DMS53 treated with DMSO at 0.1 percent for 48 hours (cell line): ENCODE results near the gene TAL1.

Experiments used
- DNase-seq: peaks from one replicate; lab custom pipeline; 2025; ENCODE audit not compliant: unreplicated experiment; lab: John Stamatoyannopoulos, UW

The TAL1 gene

DNA sequence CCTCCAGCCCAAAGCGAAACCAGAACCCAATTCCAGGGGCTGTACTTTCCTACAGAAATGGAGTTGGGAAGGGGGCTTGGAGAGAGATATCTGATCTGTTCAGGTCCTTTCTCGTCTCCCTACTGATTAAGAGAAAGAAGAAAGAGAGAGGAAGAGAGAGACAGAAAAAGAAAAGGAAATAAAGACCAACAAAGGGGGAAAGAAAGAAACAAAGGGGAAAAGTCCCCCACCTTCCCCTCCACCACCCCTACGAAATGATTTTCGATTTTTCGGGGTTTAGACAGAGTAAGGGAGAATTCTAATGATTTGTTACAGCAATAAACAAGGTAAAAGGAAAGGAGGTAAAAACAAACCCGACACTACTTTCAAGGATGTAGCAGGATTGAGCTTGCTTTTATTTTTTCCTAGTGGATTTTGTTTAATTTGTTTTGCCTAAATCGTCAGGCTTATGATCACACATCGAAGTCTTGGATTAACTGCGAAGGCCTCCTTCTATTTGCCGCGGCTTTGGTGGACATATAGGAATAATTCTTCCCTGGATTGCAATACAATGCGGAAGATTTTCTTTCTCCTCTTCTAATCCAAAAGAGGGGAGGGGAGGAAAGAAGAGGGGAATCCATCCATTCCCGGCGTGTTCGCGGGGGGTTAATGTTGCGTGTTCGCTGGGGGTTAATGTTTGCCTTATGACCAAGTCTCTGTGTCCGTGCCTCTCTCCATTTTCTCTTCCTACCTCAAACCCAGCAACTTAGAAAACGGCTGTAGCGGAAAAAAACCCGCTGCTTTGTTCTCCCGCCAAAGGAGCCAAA, 1.9 kb downstream of the TAL1 start:
- DNase-seq = no peak

GRCh38 chr1:47229031-47229885, 2.8 kb downstream of the TAL1 start:
- DNase-seq = no peak

DNA sequence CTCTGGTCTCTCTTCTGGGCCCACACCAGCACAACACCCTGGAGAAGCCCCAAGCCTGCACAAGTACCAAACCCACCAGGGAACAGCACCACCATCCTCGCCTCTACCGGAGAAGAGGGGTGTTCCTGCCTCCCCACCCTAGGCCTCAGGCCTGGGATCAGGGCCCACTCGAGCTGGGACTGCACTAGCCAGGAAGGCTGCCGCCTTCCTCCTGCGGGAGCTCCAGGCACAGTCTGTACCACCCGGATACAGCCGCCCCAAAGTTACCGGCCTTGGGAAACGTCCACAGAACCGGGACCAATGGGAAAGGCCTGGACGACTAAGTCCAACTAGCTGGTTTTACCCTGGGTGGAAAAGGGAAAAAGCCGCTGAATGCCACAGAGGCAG, 3.4 kb downstream of the TAL1 start:
- no peak for DNase-seq

DNA sequence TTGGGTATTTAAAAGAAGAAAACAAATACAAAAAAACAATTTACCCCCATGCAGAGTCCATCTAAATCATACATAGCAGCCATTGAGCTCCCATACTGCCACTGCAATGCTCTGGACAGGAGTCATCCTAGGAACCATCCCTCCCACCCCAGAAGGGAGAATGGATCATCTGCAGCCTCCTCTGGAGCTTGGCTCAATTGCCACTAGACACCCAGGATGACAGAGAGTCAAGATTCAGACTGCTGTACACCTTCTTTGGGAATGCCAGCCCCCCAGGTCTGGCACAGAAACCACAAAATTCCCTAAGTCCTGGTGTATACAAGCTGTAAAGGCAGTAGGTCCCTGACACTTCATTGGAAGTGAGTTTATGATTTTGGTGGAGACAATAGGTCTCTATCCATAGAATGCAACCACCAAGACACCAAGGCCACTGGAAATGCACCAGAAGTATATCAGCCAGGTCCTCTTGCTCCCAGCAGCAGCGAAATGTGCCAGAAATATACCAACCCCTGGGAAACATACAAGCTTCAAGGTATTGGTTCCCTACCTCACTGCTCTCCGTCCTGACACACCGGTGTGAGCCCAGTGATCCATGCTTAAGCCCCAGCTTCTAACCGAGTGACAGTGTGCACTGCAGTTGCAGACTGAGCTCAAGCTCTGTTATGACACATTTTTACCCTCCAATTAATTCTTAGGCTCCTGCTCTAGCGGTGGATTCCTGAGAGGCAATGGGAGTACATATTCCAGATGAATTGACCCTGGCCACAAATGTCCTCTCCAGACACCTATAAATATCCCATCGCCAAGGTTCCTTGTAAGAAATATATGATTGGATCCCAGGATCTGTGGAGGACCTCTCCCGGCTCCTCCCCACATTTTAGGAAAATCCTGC, 4.4 kb downstream of the TAL1 start:
- DNase-seq = no peak

DNA sequence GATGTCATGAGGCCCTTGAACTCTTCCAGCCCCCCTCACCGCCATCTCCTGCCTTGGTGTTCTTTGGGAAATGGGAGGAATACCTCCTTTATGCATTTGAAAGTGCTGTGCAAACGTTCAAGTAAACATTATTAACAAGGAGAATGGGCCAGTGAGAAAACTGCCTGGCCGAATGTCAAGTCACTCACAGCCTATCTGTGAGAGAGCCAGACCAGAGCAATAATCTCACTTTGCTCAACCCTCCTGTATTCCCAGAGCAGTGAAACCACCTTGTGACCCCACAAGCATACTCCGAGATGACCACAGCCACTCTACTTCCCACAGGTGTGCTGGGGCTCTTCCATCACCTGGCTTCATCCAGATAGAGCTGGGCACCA, 5.2 kb downstream of the TAL1 start:
- DNase-seq = no peak

- no peak for DNase-seq
Observed at GRCh38 chr1:47226121-47226838, 5.7 kb downstream of the TAL1 start.

- DNase-seq = no peak
Observed at GRCh38 chr1:47225430-47226100, 6.5 kb downstream of the TAL1 start.

- no peak for DNase-seq
Observed at GRCh38 chr1:47224676-47225399, 7.2 kb downstream of the TAL1 start.

DNA sequence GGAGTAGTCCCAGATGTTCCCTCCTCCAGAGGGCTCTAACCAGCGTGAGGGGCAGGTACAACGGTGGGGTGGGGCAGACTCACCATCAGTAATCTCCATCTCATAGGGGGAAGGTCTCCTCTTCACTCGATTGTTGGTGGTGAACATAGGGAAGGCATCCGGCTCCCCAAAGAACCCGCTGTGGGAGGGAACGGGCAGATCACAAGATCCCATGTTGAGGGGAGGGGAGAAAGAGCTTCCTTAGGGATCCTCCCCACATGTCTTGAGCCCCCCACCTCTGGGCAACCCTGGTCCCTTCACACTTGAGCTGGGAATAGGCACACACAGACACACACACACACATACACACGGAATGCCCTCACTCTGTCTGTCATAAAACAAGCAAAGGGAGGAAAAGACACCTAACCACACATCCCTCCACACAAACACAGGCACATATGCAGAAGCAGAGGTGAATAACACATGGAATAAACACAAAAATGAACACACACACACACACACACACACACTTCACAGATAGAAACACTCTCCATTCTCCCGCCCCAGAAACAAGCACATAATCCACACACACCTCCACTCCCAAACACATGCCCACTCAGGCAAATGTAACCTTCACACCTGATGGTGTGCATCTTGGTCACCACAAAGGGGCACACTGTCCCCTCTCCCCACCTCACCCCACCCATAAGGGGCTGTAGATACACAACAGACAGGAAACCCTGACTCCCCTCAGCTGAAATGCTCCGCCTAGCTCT, 7.9 kb downstream of the TAL1 start:
- no peak for DNase-seq

GRCh38 chr1:47223174-47223920, 8.7 kb downstream of the TAL1 start:
- no peak for DNase-seq

- no peak for DNase-seq
Observed at GRCh38 chr1:47222476-47222875, 9.5 kb downstream of the TAL1 start.

DNA sequence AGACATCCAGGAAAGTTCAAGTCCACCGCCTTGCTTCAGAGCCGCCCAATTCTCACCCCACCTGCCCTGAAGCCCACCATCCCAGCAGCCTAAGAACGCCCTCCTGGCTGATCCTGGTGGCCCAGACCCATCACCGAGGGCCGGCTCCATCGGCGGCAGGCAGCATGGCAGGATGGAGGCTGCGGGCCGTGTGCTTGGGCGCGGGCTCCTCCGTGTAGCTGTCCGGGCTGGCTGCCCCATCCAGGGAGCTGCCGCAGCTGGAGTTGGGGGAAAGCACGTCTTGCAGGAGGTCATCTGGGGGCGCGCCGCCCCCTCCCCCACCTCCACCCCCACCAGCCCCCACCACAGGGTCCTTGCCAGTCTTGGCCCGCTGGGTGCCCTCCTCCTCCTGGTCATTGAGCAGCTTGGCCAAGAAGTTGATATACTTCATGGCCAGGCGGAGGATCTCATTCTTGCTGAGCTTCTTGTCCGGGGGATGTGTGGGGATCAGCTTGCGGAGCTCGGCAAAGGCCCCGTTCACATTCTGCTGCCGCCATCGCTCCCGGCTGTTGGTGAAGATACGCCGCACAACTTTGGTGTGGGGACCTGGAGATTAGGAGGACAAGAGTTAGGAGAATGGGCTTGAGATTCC, 12.3 kb downstream of the TAL1 start:
- no peak for DNase-seq

- no peak for DNase-seq
Observed at GRCh38 chr1:47219001-47219400, 13.0 kb downstream of the TAL1 start.

DNA sequence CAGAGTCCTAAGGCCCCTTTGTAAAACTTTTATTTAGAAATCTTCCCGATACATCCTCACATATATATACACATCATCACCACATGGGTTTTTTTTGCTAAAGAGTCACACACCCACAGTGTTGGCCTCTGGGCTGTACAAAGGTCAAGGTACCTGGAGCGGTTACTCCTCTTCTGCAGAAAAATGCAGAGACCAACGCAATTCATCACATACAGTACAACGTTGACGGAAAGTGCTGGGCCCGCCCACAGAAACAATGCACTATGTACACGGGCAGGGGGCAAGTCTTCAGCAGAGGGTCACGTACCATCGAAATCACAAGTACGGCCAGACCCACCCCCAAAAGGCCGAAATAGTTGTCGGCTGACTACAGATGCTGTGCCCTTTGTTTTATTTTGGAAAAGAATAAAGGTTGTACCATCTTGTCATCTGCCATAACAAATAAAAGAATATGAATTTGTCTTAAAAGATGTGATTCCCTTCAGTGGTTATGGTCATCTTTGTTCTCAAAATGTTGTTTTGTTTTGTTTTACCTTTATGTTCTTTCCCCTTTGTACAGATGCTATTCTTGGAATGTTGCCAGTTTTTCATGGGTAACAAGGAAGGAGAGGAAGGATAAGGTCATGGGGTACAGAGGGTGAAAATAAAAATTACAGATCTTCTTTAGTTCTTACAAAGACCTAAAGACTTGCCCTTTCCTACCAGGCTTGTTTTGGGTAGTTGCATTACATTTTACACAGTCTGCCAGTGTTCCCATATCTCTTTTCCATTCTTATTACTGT, 15.6 kb downstream of the TAL1 start:
- DNase-seq = no peak

GRCh38 chr1:47215713-47216112, 16.3 kb downstream of the TAL1 start:
- no peak for DNase-seq

- DNase-seq = no peak
Observed at GRCh38 chr1:47214549-47214948, 17.5 kb downstream of the TAL1 start.
